NCI-H1930 (cell line): ENCODE data around the gene PLIN1.

ENCODE experiments used
- DNase-seq, 2 experiments: peaks; one replicate each; lab custom pipeline; 2025; lab: John Stamatoyannopoulos, UW

PLIN1 gene

GRCh38 chr15:89652666-89653065, 26.5 kb downstream of the PLIN1 start:
- DNase-seq = no peak

- DNase-seq = no peak
Observed at GRCh38 chr15:89652131-89652530, 27.0 kb downstream of the PLIN1 start.

GRCh38 chr15:89649716-89650115, 29.5 kb downstream of the PLIN1 start:
- DNase-seq = no peak

- DNase-seq = no peak
Observed at GRCh38 chr15:89649013-89649625, 30.0 kb downstream of the PLIN1 start.

- DNase-seq = no peak
Observed at GRCh38 chr15:89648106-89649012, 30.8 kb downstream of the PLIN1 start.

- peak in 1 of 2 experiments; percentile 42 for DNase-seq
Observed at GRCh38 chr15:89647191-89647851, 31.8 kb downstream of the PLIN1 start.

- DNase-seq = no peak
Observed at GRCh38 chr15:89646416-89647141, 32.6 kb downstream of the PLIN1 start.

GRCh38 chr15:89645680-89646079, 33.5 kb downstream of the PLIN1 start:
- no peak for DNase-seq

- no peak for DNase-seq
Observed at GRCh38 chr15:89642106-89642505, 37.1 kb downstream of the PLIN1 start.

- no peak for DNase-seq
Observed at GRCh38 chr15:89641053-89641452, 38.1 kb downstream of the PLIN1 start.

- DNase-seq = no peak
Observed at GRCh38 chr15:89640245-89640644, 38.9 kb downstream of the PLIN1 start.

GRCh38 chr15:89633585-89633984, 45.6 kb downstream of the PLIN1 start:
- DNase-seq = no peak

GRCh38 chr15:89632563-89633430, 46.4 kb downstream of the PLIN1 start:
- DNase-seq = no peak

GRCh38 chr15:89631902-89632264, 47.3 kb downstream of the PLIN1 start:
- no peak for DNase-seq

- no peak for DNase-seq
Observed at GRCh38 chr15:89630974-89631901, 47.9 kb downstream of the PLIN1 start.

GRCh38 chr15:89630260-89630659, 48.9 kb downstream of the PLIN1 start:
- DNase-seq = no peak

- DNase-seq = no peak
Observed at GRCh38 chr15:89629829-89630228, 49.3 kb downstream of the PLIN1 start.

- DNase-seq = no peak
Observed at GRCh38 chr15:89628806-89629715, 50.1 kb downstream of the PLIN1 start.

GRCh38 chr15:89628301-89628700, 50.9 kb downstream of the PLIN1 start:
- DNase-seq = no peak
